Neural cell (in vitro differentiated cells): ENCODE measurements around the gene WNT2B. TPM values are rescaled to one million over a fixed set of nuclear protein-coding genes. Genes with fewer than 3 reads are reported as not detected.

Source experiments
- H2AFZ ChIP-seq: fragments of 200-600, 300-800 bp; sonication (generic), shearing (Covaris generic); 2 replicates; pipeline ENCODE4 v1.6.0; 2014; ENCODE audit warnings: low read depth, mild to moderate bottlenecking, antibody characterized with exemption, low read length, moderate library complexity
- H3F3A ChIP-seq: fragments of 200-600 bp; shearing (Covaris generic); 2 replicates; pipeline ENCODE4 v1.6.1; 2016; ENCODE audit warnings: mild to moderate bottlenecking, moderate library complexity, mixed read lengths, antibody characterized with exemption, low read length; ENCODE audit not compliant: insufficient read depth, poor library complexity, severe bottlenecking
- H3K27ac ChIP-seq: fragments of 200-600, 300-800 bp; sonication (generic), shearing (Covaris generic); 2 replicates; pipeline ENCODE4 v1.5.1; 2014; ENCODE audit warnings: mild to moderate bottlenecking, low read length, moderate library complexity
- H3K27me3 ChIP-seq: fragments of 300-800, 200-600 bp; sonication (generic), shearing (Covaris generic); 2 replicates; pipeline ENCODE4 v1.6.0; 2014; ENCODE audit warnings: mild to moderate bottlenecking, low read depth, low read length, moderate library complexity; ENCODE audit not compliant: insufficient read depth
- H3K36me3 ChIP-seq: fragments of 300-800, 200-600 bp; sonication (generic), shearing (Covaris generic); 2 replicates; pipeline ENCODE4 v1.5.1; 2014; ENCODE audit warnings: mild to moderate bottlenecking, antibody characterized with exemption, low read length, moderate library complexity; ENCODE audit not compliant: insufficient read depth
- H3K4me2 ChIP-seq: fragments of 300-800, 200-600 bp; sonication (generic), shearing (Covaris generic); 2 replicates; pipeline ENCODE4 v1.6.0; 2014; ENCODE audit warnings: mild to moderate bottlenecking, low read length
- H3K4me3 ChIP-seq: fragments of 300-800, 200-600 bp; sonication (generic), shearing (Covaris generic); 2 replicates; pipeline ENCODE4 v1.5.1; 2014; ENCODE audit warnings: mild to moderate bottlenecking, low read length, moderate library complexity
- H3K79me2 ChIP-seq: fragments of 200-600 bp; shearing (Covaris generic); replicated peaks from 2 replicates; pipeline ENCODE4 v1.6.0; 2014; ENCODE audit warnings: mild to moderate bottlenecking, low read length, moderate library complexity; ENCODE audit not compliant: insufficient read depth
- H3K9ac ChIP-seq: fragments of 300-800, 200-600 bp; sonication (generic), shearing (Covaris generic); 2 replicates; pipeline ENCODE4 v1.6.1; 2016; ENCODE audit warnings: mild to moderate bottlenecking, low read length, mixed read lengths
- H3K9me2 ChIP-seq: fragments of 200-600 bp; shearing (Covaris generic); 2 replicates; pipeline ENCODE4 v1.6.1; 2016; ENCODE audit warnings: mild to moderate bottlenecking, low read length, mixed read lengths; ENCODE audit not compliant: insufficient read depth
- H3K9me3 ChIP-seq: fragments of 200-600, 300-800 bp; sonication (generic), shearing (Covaris generic); 2 replicates; pipeline ENCODE4 v1.6.1; 2016; ENCODE audit warnings: mild to moderate bottlenecking, mixed run types, low read length, moderate library complexity, mixed read lengths
- H4K20me1 ChIP-seq: fragments of 200-600 bp; shearing (Covaris generic); 2 replicates; pipeline ENCODE4 v1.6.1; 2016; ENCODE audit warnings: mild to moderate bottlenecking, mixed run types; ENCODE audit not compliant: insufficient read depth
- CTCF ChIP-seq: fragments of 450-650 bp; IDR thresholded peaks from 2 replicates; pipeline ENCODE4 v1.5.1; 2014; ENCODE audit warnings: antibody characterized with exemption, mild to moderate bottlenecking, moderate library complexity; ENCODE audit not compliant: poor library complexity, severe bottlenecking
- EP300 ChIP-seq: fragments of 450-650 bp; conservative IDR thresholded peaks from 2 replicates; pipeline ENCODE4 v1.6.1; 2014; ENCODE audit warnings: antibody characterized with exemption, mild to moderate bottlenecking, moderate library complexity; ENCODE audit not compliant: poor library complexity, severe bottlenecking
- EZH2 ChIP-seq: fragments of 200-600, 300-800 bp; shearing (Covaris generic), sonication (generic); IDR thresholded peaks from 2 replicates; pipeline ENCODE4 v1.6.1; 2014; ENCODE audit warnings: antibody characterized with exemption, low read length, borderline replicate concordance, mild to moderate bottlenecking; ENCODE audit not compliant: insufficient read depth, poor library complexity, severe bottlenecking
- MXI1 ChIP-seq: fragments of 450-650 bp; conservative IDR thresholded peaks from 2 replicates; pipeline ENCODE4 v1.6.1; 2014; ENCODE audit warnings: antibody characterized with exemption, mild to moderate bottlenecking; ENCODE audit not compliant: poor library complexity, severe bottlenecking
- POLR2AphosphoS5 ChIP-seq: IDR thresholded peaks from 2 replicates; pipeline ENCODE4 v1.6.1; 2012
- RAD21 ChIP-seq: fragments of 450-650 bp; conservative IDR thresholded peaks from 2 replicates; pipeline ENCODE4 v1.6.1; 2014; ENCODE audit warnings: antibody characterized with exemption, mild to moderate bottlenecking, moderate library complexity
- REST ChIP-seq: IDR thresholded peaks from 2 replicates; pipeline ENCODE4 v1.6.1; 2012; ENCODE audit warnings: borderline replicate concordance
- SMC3 ChIP-seq: fragments of 450-650 bp; conservative IDR thresholded peaks from 2 replicates; pipeline ENCODE4 v1.6.1; 2014; ENCODE audit warnings: antibody characterized with exemption, mild to moderate bottlenecking, moderate library complexity; ENCODE audit not compliant: poor library complexity
- TAF1 ChIP-seq: IDR thresholded peaks from 2 replicates; pipeline ENCODE4 v1.6.1; 2012; ENCODE audit warnings: low read depth
- polyA plus RNA-seq: library from polyadenylated mRNA; depleted of rRNA; stranded (reverse); fragments of >200 nt; gene quantifications from 2 replicates; pipeline ENCODE4 v1.2.3, GENCODE V29; 2014

Gene WNT2B
- polyA plus RNA-seq, 1 donor from 2014 or later: 3.1 TPM

- Histone ChIP-seq H3F3A (no peaks in the 10 kb centered on the region), H3K9me2 (no peaks in the 10 kb centered on the region), H3K27ac (no peak overlapping the region), H3K9ac (no peak overlapping the region), H4K20me1 (no peaks in the 10 kb centered on the region), H3K4me3 (no peak overlapping the region), H3K9me3 (no peaks in the 10 kb centered on the region), H3K27me3 (no peaks in the 10 kb centered on the region), H2AFZ (no peak overlapping the region), H3K4me2 (no peak overlapping the region), H3K79me2 (no peaks in the 10 kb centered on the region), H3K36me3 (no peaks in the 10 kb centered on the region)
- TF ChIP-seq SMC3: no peak
- no peak for TF ChIP-seq REST
Measured at GRCh38 chr1:112517231-112517630, 8.5 kb downstream of the WNT2B start.

- H3F3A ChIP-seq: no peaks in the 10 kb centered on the region
Measured at GRCh38 chr1:112517646-112518045, 8.9 kb downstream of the WNT2B start.

More at GRCh38 chr1:112517646-112518045, 8.9 kb downstream of the WNT2B start:
- no peak overlapping the region for H3K4me2 ChIP-seq
- no peaks in the 10 kb centered on the region for H3K36me3 ChIP-seq
- no peaks in the 10 kb centered on the region for H3K9me3 ChIP-seq
- H3K9me2 ChIP-seq: no peaks in the 10 kb centered on the region
- no peaks in the 10 kb centered on the region for H4K20me1 ChIP-seq
- no peak overlapping the region for H3K4me3 ChIP-seq
- no peaks in the 10 kb centered on the region for H3K27me3 ChIP-seq
- H2AFZ ChIP-seq: no peak overlapping the region
- H3K9ac ChIP-seq: no peak overlapping the region
- TF ChIP-seq EZH2 (no peak), MXI1 (no peak), TAF1 (no peak), SMC3 (no peak), CTCF (no peak), REST (no peak), EP300 (no peak), POLR2AphosphoS5 (no peak), RAD21 (no peak)
- no peaks in the 10 kb centered on the region for H3K79me2 ChIP-seq
- no peak overlapping the region for H3K27ac ChIP-seq
